SK-N-SH (cell line): ENCODE measurements around the gene ANAPC4. TPM values are rescaled to one million over a fixed set of nuclear protein-coding genes. Genes with fewer than 3 reads are reported as not detected.

Experiments
- CTCF ChIA-PET: fragments of 300-600, 350-600 bp; formaldehyde crosslinking; extraction: SDS; loops from one replicate; lab custom pipeline; 2021; lab: Yijun Ruan, JAX
- POLR2A ChIA-PET: fragments of 350-600 bp; sonication (Branson Sonifier 250); formaldehyde crosslinking; extraction: SDS; loops from one replicate; lab custom pipeline; 2020; ENCODE audit warnings: antibody characterized with exemption, inconsistent platforms; lab: Yijun Ruan, JAX
- DNase-seq: peaks from one replicate; pipeline ENCODE4 v3.0.0; 2012
- H2AFZ ChIP-seq: fragments of 200-600 bp; sonication (generic); 2 replicates; pipeline ENCODE4 v1.8.1; 2016; ENCODE audit warnings: antibody characterized with exemption, mild to moderate bottlenecking, low read depth
- H3F3A ChIP-seq: fragments of 200-600 bp; sonication (generic); replicated peaks from 2 replicates; pipeline ENCODE3; 2016; ENCODE audit warnings: antibody characterized with exemption, mild to moderate bottlenecking; ENCODE audit not compliant: insufficient read depth
- H3K27ac ChIP-seq, 2 experiments: fragments of 200-500 bp in 1 of 2; fragments of 200-600 bp in 1 of 2; sonication (Bioruptor generic) in 1 of 2; sonication (generic), shearing (Covaris generic) in 1 of 2; 2 replicates each; pipeline versions ENCODE4 v1.5.1 to v1.6.1; 2014 to 2016; ENCODE audit warnings: low read depth in 2 of 2, inconsistent platforms in 1 of 2, low read length in 1 of 2, mild to moderate bottlenecking in 1 of 2, mixed read lengths in 1 of 2
- H3K27me3 ChIP-seq: fragments of 200-600 bp; sonication (generic), shearing (Covaris generic); 2 replicates; pipeline ENCODE4 v1.6.1; 2016; ENCODE audit warnings: mixed run types; ENCODE audit not compliant: insufficient read depth
- H3K36me3 ChIP-seq, 2 experiments: fragments of 200-500 bp in 1 of 2; fragments of 200-600 bp in 1 of 2; sonication (Bioruptor generic) in 1 of 2; sonication (generic) in 1 of 2; replicated peaks in 1 of 2; 2 replicates each; pipeline versions ENCODE3 to v1.5.1; 2014 to 2016; ENCODE audit warnings: low read length in 1 of 2, mild to moderate bottlenecking in 1 of 2; ENCODE audit not compliant: insufficient read depth in 2 of 2, control insufficient read depth in 1 of 2
- H3K4me1 ChIP-seq, 2 experiments: fragments of 200-500 bp in 1 of 2; fragments of 200-600 bp in 1 of 2; sonication (Bioruptor generic) in 1 of 2; sonication (generic), shearing (Covaris generic) in 1 of 2; 2 replicates each; pipeline versions ENCODE4 v1.5.1 to v1.6.1; 2014 to 2016; ENCODE audit warnings: low read depth in 1 of 2, low read length in 1 of 2, mixed run types in 1 of 2; ENCODE audit not compliant: insufficient read depth in 2 of 2, control insufficient read depth in 1 of 2
- H3K4me2 ChIP-seq: fragments of 200-600 bp; sonication (generic), shearing (Covaris generic); 2 replicates; pipeline ENCODE4 v1.6.1; 2017; ENCODE audit warnings: mixed run types
- H3K4me3 ChIP-seq, 2 experiments: fragments of 200-500 bp in 1 of 2; fragments of 200-600 bp in 1 of 2; sonication (Bioruptor generic) in 1 of 2; sonication (generic), shearing (Covaris generic) in 1 of 2; 2 replicates each; pipeline versions ENCODE4 v1.5.1 to v1.8.1; 2014 to 2016; ENCODE audit warnings: low read depth in 2 of 2, inconsistent platforms in 1 of 2, low read length in 1 of 2, mild to moderate bottlenecking in 1 of 2, mixed read lengths in 1 of 2, moderate library complexity in 1 of 2
- H3K79me2 ChIP-seq: fragments of 200-600 bp; sonication (generic); 2 replicates; pipeline ENCODE4 v1.8.1; 2017; ENCODE audit warnings: mild to moderate bottlenecking; ENCODE audit not compliant: insufficient read depth
- H3K9ac ChIP-seq: fragments of 200-600 bp; sonication (generic); 2 replicates; pipeline ENCODE4 v1.6.1; 2017; ENCODE audit warnings: mixed run types
- H3K9me2 ChIP-seq: fragments of 200-600 bp; sonication (generic); 2 replicates; pipeline ENCODE4 v1.6.1; 2017; ENCODE audit warnings: mixed run types
- H3K9me3 ChIP-seq: fragments of 200-600 bp; sonication (generic); 2 replicates; pipeline ENCODE4 v1.6.1; 2017; ENCODE audit warnings: mixed run types, mild to moderate bottlenecking, moderate library complexity
- H4K20me1 ChIP-seq: fragments of 200-600 bp; sonication (generic); 2 replicates; pipeline ENCODE4 v1.6.1; 2017; ENCODE audit warnings: mild to moderate bottlenecking, mixed run types; ENCODE audit not compliant: insufficient read depth
- ELF1 ChIP-seq: IDR thresholded peaks from 2 replicates; pipeline ENCODE4 v1.4.0; 2012
- MEF2A ChIP-seq: IDR thresholded peaks from 2 replicates; pipeline ENCODE4 v1.4.0; 2012; ENCODE audit warnings: low read depth, borderline replicate concordance
- MXI1 ChIP-seq: IDR thresholded peaks from 2 replicates; pipeline ENCODE4 v1.6.1; 2012; ENCODE audit warnings: mild to moderate bottlenecking, low read depth, low read length, improper control_type of control experiment
- NFIC ChIP-seq: IDR thresholded peaks from 2 replicates; pipeline ENCODE4 v1.4.0; 2012; ENCODE audit warnings: borderline replicate concordance
- NRF1 ChIP-seq: IDR thresholded peaks from 2 replicates; pipeline ENCODE4 v1.6.1; 2012; ENCODE audit warnings: low read depth, mild to moderate bottlenecking, low read length
- RXRA ChIP-seq: IDR thresholded peaks from 2 replicates; pipeline ENCODE4 v1.4.0; 2012; ENCODE audit warnings: low read depth, mild to moderate bottlenecking, borderline replicate concordance
- TCF12 ChIP-seq: IDR thresholded peaks from 2 replicates; pipeline ENCODE4 v1.4.0; 2012
- TEAD4 ChIP-seq: IDR thresholded peaks from 2 replicates; pipeline ENCODE4 v1.4.0; 2012; ENCODE audit warnings: mild to moderate bottlenecking, borderline replicate concordance; ENCODE audit not compliant: insufficient read depth
- YY1 ChIP-seq: IDR thresholded peaks from 2 replicates; pipeline ENCODE4 v1.4.0; 2012; ENCODE audit warnings: low read depth, mild to moderate bottlenecking
- WGBS: methylation state at CpG from one replicate; pipeline ENCODE4 v1.1.6; 2017; ENCODE audit warnings: low lambda C conversion rate; 5-methylcytosine and 5-hydroxymethylcytosine counted together
- polyA plus RNA-seq, 3 experiments: library from polyadenylated mRNA; depleted of rRNA; stranded (reverse); fragments of >200 nt; gene quantifications; 2 replicates each; pipeline ENCODE4 v1.2.3, GENCODE V29; 2012
- TF ChIP-seq, protein P1 (sequence below): IDR thresholded peaks from 2 replicates; pipeline ENCODE4 v1.4.0; 2012; ENCODE audit warnings: low read depth
- TF ChIP-seq, protein P2 (sequence below): fragments of 200-600 bp; sonication (generic); IDR thresholded peaks from 2 replicates; pipeline ENCODE4 v1.6.1; 2017; ENCODE audit warnings: antibody characterized with exemption, mild to moderate bottlenecking, moderate library complexity
- TF ChIP-seq, protein P3 (sequence below): IDR thresholded peaks from 2 replicates; pipeline ENCODE4 v1.4.0; 2012; ENCODE audit warnings: low read depth, borderline replicate concordance
- TF ChIP-seq, protein P4 (sequence below): IDR thresholded peaks from 2 replicates; pipeline ENCODE4 v1.6.1; 2012; ENCODE audit warnings: mild to moderate bottlenecking, low read depth, low read length, moderate library complexity
- TF ChIP-seq, protein P5 (sequence below): IDR thresholded peaks from 2 replicates; pipeline ENCODE4 v1.4.0; 2012; ENCODE audit warnings: low read depth, borderline replicate concordance
- TF ChIP-seq, protein P6 (sequence below): fragments of 150-350 bp; IDR thresholded peaks from 2 replicates; pipeline ENCODE4 v1.6.1; 2017; ENCODE audit warnings: antibody characterized with exemption, low read length, low read depth, borderline replicate concordance

Gene ANAPC4
- polyA plus RNA-seq, 1 of the 3 experiments (the other 2 are of a cell fraction), result 7.7 TPM

DNA sequence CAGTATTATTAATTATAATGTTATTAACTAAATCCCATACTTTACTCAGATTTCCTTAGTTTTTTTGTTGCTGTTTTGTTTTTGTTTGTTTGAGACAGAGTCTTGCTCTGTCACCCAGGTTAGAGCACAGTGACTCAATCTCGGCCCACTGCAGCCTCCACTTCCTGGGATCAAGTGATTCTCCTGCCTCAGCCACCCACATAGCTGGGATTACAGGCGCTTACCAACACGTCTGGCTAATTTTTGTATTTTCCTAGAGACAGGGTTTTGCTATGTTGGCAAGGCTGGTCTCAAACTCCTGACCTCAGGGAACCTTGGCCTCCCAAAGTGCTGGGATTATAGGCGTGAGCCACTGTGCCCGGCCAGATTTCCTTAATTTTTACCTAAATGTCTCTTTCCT, 72.2 kb downstream of the ANAPC4 start:
- CTCF ChIA-PET, result interaction anchor here (0.9 to 1.3 kb wide), 2 partner anchors 9 to 319 kb away, joined by 6 to 10 read pairs; no protein-coding TSS in a partner anchor
- Histone ChIP-seq H3K4me1 (no peaks in the 10 kb centered on the region), H3K4me2 (no peak overlapping the region), H3K9me3 (no peaks in the 10 kb centered on the region), H3K27me3 (no peaks in the 10 kb centered on the region), H3F3A (no peaks in the 10 kb centered on the region)
- 53% methylated on average over 5 of the region's 5 CpGs for WGBS
- TF ChIP-seq, protein P1, sequence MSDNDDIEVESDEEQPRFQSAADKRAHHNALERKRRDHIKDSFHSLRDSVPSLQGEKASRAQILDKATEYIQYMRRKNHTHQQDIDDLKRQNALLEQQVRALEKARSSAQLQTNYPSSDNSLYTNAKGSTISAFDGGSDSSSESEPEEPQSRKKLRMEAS, result no peak
- TF ChIP-seq NFIC, result no peak
- TF ChIP-seq, all 33 proteins: peak for 0
- Histone ChIP-seq H3K36me3 (no peaks in the 10 kb centered on the region), H3K79me2 (no peaks in the 10 kb centered on the region), H3K9ac (no peak overlapping the region), H3K27ac (no peak overlapping the region), H4K20me1 (no peaks in the 10 kb centered on the region), H3K4me3 (no peak overlapping the region), H3K9me2 (no peaks in the 10 kb centered on the region), H2AFZ (no peak overlapping the region)
- DNase-seq, result no peak
- POLR2A ChIA-PET, result no interaction called here

DNA sequence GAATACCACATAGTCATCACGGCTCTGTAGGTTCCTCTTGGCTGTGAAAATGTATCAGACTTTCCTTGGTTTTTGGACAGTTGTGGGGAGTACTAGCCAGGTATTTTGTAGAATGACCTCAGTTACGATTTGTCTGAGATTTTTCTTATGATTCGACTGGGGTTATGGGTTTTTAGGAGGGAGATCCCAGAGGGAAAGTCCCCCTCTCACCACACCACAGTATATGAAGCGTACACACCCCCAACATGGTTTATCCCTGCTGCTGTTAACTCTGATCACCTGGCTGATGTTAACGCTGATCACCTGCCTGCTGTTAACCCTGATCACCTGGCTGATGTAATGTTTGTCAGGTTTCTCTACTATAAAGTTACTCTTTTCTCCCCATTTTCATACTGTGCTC, 72.6 kb downstream of the ANAPC4 start:
- Histone ChIP-seq H3K9me3 (no peaks in the 10 kb centered on the region), H3K9ac (no peak overlapping the region), H3K9me2 (no peaks in the 10 kb centered on the region), H3K27ac (no peak overlapping the region), H3K4me3 (no peak overlapping the region), H3K4me1 (no peaks in the 10 kb centered on the region), H2AFZ (no peak overlapping the region), H3F3A (no peaks in the 10 kb centered on the region), H3K79me2 (no peaks in the 10 kb centered on the region), H3K27me3 (no peaks in the 10 kb centered on the region), H3K4me2 (no peak overlapping the region), H3K36me3 (no peaks in the 10 kb centered on the region), H4K20me1 (no peaks in the 10 kb centered on the region)
- TF ChIP-seq, protein P2, sequence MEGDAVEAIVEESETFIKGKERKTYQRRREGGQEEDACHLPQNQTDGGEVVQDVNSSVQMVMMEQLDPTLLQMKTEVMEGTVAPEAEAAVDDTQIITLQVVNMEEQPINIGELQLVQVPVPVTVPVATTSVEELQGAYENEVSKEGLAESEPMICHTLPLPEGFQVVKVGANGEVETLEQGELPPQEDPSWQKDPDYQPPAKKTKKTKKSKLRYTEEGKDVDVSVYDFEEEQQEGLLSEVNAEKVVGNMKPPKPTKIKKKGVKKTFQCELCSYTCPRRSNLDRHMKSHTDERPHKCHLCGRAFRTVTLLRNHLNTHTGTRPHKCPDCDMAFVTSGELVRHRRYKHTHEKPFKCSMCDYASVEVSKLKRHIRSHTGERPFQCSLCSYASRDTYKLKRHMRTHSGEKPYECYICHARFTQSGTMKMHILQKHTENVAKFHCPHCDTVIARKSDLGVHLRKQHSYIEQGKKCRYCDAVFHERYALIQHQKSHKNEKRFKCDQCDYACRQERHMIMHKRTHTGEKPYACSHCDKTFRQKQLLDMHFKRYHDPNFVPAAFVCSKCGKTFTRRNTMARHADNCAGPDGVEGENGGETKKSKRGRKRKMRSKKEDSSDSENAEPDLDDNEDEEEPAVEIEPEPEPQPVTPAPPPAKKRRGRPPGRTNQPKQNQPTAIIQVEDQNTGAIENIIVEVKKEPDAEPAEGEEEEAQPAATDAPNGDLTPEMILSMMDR, result no peak
- TF ChIP-seq, protein P3, sequence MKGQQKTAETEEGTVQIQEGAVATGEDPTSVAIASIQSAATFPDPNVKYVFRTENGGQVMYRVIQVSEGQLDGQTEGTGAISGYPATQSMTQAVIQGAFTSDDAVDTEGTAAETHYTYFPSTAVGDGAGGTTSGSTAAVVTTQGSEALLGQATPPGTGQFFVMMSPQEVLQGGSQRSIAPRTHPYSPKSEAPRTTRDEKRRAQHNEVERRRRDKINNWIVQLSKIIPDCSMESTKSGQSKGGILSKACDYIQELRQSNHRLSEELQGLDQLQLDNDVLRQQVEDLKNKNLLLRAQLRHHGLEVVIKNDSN, result no peak
- TF ChIP-seq MXI1 (no peak), TCF12 (no peak), MEF2A (no peak), RXRA (no peak), NRF1 (no peak), TEAD4 (no peak), ELF1 (no peak), YY1 (no peak)
- TF ChIP-seq, protein P4, sequence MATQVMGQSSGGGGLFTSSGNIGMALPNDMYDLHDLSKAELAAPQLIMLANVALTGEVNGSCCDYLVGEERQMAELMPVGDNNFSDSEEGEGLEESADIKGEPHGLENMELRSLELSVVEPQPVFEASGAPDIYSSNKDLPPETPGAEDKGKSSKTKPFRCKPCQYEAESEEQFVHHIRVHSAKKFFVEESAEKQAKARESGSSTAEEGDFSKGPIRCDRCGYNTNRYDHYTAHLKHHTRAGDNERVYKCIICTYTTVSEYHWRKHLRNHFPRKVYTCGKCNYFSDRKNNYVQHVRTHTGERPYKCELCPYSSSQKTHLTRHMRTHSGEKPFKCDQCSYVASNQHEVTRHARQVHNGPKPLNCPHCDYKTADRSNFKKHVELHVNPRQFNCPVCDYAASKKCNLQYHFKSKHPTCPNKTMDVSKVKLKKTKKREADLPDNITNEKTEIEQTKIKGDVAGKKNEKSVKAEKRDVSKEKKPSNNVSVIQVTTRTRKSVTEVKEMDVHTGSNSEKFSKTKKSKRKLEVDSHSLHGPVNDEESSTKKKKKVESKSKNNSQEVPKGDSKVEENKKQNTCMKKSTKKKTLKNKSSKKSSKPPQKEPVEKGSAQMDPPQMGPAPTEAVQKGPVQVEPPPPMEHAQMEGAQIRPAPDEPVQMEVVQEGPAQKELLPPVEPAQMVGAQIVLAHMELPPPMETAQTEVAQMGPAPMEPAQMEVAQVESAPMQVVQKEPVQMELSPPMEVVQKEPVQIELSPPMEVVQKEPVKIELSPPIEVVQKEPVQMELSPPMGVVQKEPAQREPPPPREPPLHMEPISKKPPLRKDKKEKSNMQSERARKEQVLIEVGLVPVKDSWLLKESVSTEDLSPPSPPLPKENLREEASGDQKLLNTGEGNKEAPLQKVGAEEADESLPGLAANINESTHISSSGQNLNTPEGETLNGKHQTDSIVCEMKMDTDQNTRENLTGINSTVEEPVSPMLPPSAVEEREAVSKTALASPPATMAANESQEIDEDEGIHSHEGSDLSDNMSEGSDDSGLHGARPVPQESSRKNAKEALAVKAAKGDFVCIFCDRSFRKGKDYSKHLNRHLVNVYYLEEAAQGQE, result no peak
- TF ChIP-seq, protein P1, result no peak
- TF ChIP-seq, protein P5, sequence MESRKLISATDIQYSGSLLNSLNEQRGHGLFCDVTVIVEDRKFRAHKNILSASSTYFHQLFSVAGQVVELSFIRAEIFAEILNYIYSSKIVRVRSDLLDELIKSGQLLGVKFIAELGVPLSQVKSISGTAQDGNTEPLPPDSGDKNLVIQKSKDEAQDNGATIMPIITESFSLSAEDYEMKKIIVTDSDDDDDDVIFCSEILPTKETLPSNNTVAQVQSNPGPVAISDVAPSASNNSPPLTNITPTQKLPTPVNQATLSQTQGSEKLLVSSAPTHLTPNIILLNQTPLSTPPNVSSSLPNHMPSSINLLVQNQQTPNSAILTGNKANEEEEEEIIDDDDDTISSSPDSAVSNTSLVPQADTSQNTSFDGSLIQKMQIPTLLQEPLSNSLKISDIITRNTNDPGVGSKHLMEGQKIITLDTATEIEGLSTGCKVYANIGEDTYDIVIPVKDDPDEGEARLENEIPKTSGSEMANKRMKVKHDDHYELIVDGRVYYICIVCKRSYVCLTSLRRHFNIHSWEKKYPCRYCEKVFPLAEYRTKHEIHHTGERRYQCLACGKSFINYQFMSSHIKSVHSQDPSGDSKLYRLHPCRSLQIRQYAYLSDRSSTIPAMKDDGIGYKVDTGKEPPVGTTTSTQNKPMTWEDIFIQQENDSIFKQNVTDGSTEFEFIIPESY, result no peak
- TF ChIP-seq, protein P6, sequence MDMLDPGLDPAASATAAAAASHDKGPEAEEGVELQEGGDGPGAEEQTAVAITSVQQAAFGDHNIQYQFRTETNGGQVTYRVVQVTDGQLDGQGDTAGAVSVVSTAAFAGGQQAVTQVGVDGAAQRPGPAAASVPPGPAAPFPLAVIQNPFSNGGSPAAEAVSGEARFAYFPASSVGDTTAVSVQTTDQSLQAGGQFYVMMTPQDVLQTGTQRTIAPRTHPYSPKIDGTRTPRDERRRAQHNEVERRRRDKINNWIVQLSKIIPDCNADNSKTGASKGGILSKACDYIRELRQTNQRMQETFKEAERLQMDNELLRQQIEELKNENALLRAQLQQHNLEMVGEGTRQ, result no peak
- WGBS, result 67% methylated on average over 5 of the region's 5 CpGs
- no peak for DNase-seq
- CTCF ChIA-PET, result no interaction called here
- POLR2A ChIA-PET, result no interaction called here
